ENCODE data around the gene FAM47E.
"Not testable (repeated sequence)": the region's sequence is repeated elsewhere in the genome, so short reads cannot be mapped to it uniquely, and the experiment has no call there.

The FAM47E gene

DNA sequence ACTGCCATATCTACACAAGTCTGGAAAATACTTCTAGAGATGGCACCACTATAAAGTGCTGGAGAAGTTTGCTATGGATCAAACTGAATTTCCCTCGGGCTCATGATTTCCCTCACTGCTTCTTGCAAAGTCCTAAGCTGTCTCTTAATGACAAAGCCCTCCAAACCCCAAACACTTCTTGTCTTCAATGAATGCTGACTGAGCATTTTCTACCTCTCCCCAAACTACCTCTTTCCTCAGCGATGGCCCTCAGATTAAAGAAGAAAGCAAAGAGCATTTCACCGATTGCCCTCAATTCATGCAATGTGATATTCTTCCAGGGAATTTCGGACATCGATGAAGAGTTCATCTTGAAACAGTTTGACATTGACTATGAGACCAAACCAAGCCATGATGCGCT lies 19.7 kb downstream of the FAM47E start:
- DNase-seq, result no peak

DNA sequence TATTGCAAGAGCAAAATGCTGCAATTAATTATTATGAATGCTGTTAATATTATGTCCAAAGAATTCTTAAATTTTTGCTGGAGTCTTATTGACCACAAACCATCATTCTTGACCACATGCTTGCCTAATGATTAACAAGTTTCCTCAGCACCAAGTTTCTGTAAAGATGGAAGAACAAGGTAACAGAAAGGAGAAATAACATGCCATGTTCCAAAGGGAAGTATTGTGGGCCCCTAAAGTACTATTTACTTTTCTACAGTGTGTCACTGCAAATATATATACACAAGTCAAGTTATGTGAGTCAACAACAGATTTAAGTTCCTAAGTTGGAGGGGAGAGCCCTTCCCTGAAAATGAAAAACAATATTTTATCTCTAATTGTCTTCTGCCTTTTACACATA lies 20.6 kb downstream of the FAM47E start:
- no peak for DNase-seq

DNA sequence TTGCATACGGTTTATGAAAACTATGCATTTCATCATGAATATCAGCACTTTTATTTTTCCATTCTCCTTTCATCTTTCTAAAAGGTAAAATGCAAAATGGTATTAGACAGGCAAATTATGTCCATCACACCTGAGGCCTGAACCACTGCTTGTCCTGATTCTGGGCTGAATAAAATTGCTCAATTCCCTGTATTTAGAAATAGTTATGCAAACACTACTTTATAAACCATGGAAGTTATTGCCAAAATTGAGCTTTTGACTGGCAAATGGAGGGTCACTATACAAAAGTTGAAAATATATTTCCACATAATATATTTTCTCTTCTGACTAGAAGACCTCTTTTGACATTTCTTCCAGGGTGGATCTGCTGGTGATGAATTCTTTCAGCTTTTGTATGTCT lies 21.1 kb downstream of the FAM47E start:
- DNase-seq, result no peak

DNA sequence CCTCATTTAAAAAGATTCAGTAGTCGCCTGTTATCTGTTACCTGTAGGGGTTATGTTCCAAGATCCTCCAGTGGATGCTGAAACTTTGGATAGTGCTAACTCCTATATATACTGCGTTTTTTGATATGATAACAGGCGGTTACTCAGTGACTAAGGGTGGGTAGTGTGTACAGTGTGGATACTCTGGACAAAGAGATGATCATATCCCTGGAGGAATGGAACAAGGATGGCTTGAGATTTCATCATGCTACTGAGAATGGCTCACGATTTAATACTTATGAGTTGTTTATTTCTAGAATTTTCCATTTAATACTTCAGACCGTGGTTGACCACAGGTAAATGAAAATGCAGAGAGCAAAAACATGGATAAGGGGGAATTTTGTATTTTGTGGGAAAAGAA lies 21.5 kb downstream of the FAM47E start:
- no peak for DNase-seq

DNA sequence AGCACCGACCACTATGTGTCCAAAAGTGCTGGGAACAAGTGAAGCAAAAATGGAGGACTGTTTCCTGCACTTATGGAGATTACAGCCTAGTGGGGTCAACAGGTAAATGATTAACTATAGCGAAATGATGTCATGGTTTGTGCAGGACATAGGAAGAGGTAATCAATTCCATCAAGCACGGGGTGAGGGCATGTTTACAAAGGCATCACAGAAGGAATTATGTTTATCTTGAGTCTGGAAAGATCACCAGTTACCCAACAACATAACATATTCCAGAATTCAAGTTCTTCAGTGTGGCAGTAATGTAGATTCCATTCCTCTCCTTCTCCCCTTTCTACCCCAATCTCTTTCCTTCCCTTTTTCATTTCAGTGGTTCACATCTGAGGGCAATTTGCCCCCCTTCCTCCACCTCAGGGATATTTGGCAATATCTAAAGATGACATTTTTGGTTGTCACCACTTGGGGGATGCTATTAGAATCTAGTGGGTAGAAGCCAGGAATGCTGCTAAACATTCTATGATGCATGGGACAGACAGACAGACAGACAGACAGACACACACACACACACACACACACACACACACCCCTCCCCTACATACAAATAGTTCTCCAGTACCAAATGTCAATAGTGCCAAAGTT lies 24.1 kb downstream of the FAM47E start:
- no peak for DNase-seq

DNA sequence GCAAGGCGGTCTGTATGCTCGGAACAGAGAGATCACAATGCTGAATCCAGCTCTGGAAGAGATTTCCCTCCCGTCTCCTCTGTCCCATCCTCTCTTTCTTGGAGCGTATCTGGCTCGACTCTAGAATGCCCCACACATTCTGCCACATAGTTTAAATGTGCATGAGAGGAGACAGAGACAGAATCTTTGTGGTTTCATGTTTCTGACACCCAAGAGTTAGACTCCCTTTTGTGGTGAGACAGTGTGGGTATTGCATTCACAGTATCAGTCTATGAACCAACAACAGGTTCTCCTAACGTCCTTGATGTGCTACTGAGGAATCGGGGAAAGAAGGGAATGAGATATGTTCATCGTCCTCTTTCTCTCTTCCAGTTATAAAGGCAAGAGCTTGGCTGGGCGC lies 25.3 kb downstream of the FAM47E start:
- DNase-seq, result no peak

DNA sequence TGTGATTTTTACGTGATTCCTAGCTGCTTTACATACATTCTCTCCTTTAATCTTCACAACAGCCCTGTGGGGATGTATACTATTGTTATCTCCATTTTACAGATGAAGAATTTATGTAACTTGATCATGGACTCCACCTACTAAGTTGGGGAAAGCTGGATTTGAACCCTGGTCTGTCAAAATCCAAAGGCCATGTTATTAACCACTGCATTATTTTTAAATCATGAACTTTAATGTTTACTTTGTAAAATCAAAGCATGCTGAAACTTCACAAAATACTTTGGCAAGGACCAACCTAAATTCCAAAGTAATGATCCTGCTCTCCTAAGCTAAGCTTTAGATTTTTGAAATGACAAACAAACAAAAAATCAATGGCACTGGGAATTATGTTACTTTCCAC lies 26.1 kb downstream of the FAM47E start:
- DNase-seq, result no peak

DNA sequence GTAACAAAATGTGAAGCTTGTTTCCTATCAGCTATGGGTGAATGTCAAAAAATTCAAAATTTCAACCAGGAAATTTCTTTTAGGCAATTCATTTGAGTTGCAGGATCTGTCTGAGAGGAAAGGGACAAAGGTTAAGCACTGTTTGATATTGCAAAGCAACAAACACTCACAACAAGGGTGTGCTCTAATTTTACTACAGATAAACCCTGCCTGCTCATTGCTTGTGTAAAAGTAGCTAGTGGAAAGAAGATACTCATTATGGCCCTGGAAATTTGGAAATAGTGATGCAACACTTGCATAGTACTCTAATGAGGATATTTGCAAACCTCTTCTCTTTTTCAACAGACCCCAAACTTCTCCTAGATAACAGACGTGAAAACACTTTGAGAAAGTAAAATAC lies 27.1 kb downstream of the FAM47E start:
- DNase-seq, result no peak

DNA sequence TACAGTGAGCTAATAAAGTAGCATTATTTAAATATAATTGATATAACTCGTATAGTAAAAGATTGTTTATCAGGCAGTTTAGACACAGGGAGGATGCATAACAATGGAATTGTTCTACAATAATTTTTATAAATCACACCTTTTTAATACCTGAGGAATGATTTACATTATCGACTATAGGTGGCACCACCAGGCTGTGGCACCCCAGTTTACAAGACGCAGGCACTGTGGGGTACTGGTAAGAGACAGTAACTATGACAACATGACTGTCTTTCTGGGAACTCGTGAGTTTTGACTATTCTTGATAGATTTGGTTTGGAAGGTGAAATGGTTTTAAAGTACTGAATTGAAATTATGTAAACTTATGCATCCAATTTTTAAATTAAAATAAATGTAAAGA lies 27.9 kb downstream of the FAM47E start:
- DNase-seq, result no peak

DNA sequence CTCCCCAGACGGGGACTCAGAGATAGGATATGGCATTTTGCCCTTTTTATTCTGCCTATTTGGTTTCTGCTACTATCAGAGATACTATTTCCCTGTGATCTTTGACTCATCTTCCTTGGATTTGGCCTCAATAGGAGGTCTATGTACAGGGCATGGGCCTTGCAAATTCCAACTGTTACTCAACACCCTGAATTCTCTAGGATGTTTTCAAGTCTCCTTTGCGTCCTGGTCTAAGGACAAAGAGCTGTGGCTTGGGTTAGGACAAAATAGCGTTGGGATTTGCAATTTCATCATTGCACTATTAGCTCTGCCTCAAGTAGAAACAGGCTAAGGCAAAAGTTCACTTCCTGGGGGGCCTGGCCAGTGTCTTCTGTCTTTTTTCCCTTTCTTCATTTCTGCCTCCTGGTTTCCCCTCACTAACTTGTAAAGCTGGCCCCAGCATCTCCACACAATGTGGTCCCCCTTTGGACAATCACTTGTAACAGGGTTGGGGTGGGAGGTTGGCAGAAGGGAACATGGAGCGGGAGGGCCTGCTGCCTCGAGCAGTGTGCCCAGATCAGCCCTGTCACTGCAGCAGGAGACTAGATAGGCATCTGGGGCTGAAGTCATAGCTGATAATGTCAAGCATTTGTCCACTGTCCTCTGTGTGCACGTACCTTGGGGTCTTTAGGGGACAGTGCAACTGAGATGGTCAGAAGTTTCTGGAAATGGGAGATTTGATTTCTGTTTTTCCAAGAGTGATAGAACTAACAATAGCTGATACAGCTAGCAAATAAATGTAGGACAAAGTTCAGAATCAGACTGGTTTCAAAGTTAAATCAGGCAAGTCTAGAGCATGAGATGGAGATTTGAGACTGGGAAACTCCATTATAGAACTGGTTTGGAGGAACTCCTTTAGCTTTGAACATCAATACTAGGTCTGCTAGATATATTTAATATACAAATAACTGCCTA lies 29.2 kb downstream of the FAM47E start:
- DNase-seq, result no peak

DNA sequence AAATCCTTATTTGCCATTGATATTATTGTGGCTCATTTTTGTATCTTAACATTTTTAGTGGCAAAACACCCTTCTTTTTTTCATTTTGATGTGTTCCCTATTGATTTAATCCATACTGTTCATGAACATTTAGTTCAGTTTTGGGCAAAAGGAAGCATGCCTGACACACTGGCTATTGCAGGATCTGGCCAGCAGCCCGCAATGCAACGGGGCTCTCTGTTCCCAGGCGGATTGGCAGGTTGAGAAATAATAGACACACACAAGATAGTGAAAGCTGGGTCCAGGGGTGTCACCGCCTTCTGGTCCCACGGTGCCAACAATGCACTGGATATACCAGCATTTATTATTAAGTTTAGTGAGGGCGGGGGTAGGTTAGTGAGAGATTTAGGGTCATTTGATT lies 30.1 kb downstream of the FAM47E start:
- not testable (repeated sequence) for DNase-seq

DNA sequence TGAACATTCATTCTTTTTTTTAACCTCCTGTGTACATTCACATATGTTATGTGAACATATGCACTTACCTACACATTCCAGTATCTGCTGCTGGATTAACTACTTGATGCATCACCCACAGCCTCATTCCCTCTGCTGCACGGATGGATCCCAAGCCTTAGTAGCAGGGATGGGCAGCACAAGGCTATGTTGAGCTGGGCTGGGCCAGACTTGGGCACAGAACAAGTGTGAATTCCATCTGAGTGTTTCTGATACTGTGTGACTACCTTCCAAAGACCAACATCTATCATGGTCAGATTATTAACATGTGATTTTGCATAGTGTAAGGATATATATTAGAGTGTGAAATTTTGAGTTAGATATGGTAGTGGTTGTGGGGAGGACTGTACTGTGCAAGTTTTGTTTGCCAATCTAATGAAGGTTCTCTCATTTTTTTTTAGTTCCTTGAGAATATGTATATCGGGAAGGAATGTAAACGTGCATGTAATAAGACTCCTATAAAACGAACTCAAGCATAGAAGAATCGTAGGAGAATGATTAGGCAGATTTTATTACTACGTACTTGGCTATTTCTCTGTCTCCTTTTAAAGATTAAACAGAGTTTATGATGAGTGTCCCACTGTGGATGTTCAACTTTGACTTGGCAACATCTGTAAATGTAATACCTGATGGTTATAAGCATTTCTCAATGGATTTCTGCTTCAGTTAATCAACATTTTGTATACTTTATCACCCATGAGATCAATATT lies 31.6 kb downstream of the FAM47E start:
- no peak for DNase-seq

DNA sequence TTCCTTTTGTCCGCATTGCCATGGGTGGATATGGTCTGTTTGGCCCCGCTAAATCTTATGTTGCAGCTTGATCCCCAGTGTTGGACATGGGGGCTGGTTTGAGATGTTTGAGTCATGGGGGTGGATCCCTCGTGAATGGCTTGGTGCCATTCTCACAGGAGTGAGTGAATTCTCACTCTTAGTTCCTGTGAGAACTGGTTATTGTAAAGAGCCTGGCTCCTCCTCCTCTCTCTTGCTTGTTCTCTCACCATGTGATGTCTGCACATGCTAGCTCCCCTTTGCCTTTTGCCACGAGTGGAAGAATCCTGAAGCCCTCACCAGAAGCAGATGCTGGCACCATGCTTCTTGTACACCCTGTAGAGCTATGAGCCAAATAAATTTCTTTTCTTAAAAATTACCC lies 32.4 kb downstream of the FAM47E start:
- DNase-seq, result no peak

DNA sequence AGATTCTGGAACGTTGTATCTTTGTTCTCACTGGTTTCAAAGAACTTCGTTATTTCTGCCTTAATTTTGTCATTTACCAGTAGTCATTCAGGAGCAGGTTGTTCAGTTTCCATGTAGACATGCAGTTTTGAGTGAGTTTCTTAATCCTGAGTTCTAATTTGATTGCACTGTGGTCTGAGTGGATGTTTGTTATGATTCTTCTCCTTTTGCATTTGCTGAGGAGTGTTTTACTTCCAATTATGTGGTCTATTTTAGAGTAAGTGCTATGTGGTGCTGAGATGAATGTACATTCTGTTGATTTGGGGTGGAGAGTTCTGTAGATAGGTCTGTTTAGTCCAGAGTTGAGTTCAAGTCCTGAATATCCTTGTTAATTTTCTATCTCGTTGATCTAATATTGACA lies 36.3 kb downstream of the FAM47E start:
- DNase-seq, result not testable (repeated sequence)

DNA sequence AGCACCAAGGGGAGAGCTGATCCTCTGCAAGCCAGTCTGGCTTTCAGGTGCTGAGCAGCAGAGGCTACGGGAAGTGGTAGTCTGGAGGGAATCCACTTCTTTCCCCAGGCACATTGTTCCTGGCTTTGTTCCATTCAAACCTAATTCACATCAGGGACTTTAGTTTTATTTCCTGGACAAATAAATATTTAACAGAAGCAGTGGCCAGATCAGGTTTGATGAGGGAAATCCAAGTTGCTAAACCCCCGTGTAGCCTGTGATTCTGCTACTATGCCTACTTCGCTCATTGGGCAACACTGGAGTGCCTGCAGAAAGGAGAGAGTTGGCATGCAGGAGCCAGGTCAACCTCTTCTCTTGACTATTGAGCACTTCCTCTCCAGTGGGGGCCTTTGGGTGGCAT lies 41.2 kb downstream of the FAM47E start:
- no peak for DNase-seq

DNA sequence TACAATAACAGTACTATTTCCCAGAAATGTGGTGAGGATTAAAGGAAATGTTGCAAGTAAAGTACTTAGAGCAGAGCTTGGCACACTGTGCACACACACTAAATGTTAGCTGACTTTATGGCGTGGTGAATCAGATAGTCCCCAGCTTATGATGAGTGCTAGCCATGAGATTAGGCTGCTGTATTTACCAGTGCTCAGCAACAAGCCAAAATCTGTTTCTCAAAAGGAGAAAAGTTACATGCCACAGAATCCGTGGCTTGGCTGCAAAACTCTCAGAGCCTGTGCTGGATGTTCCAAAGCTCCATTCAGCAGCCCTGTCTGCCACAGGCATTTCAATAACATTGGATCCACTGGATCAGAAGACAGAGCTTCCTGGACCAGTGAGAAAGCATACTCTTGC lies 42.3 kb downstream of the FAM47E start:
- DNase-seq, result no peak

DNA sequence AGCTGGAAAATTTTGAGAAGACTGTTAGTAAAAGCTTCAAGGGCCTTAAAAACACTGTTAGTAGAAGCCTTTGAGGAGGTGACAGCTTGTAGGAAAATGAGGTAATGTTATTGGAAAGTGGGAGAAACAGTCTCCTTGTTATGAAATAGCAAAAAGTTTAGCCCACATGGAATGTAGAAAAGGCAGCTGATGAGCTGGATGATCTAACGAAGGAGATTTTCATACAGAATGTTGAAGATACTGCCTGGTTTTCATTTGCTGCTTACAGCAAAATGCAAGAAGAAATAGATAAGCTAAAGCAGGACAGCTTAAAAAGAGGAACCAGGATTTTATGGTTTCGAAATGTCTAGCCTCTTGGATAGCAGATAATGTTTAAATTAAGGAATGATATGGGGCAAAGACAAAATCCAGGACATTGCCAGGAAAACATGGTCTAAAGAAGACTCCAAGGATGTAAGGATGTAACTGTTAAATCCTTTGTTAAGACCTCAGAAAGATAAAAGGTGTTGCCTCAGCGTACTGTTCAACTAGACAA lies 44.8 kb downstream of the FAM47E start:
- no peak for DNase-seq

DNA sequence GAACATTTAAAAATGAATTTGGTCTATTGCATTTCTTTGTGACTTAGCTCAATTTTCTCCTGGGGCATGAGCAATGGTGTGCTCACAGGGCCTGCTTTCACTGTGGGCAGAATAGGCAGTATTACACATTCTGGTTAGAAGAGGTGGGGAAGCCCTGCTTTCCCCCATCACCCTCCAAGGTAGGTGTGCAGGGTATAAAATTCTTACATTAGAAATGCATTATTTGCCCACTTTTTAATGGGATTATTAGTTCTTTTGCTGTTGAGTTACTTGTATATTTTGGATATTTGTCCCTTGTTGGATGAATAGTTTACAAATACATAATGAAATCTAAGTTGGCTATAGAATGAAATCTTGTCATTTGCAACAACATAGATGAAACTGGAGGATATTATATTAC lies 46.7 kb downstream of the FAM47E start:
- no peak for DNase-seq

DNA sequence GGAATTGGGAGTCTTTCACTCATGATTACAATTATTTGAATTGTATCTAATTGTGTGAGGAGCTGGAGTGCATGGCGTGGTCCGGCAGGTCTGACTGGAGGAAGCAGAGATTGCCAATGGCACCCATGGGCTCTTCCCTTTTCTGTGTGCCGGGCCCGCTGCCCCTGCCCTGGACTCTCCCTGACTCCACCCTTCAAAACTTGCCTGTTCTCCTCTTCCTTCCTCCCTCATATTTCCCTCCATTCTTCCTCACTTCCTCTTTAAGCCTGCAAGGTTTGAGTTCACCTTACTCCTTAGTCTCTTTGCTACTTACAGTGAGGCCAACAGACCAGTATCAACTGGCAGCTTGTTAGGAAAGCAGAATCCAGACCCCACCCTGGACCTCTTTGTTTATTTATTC lies 48.5 kb downstream of the FAM47E start:
- no peak for DNase-seq

DNA sequence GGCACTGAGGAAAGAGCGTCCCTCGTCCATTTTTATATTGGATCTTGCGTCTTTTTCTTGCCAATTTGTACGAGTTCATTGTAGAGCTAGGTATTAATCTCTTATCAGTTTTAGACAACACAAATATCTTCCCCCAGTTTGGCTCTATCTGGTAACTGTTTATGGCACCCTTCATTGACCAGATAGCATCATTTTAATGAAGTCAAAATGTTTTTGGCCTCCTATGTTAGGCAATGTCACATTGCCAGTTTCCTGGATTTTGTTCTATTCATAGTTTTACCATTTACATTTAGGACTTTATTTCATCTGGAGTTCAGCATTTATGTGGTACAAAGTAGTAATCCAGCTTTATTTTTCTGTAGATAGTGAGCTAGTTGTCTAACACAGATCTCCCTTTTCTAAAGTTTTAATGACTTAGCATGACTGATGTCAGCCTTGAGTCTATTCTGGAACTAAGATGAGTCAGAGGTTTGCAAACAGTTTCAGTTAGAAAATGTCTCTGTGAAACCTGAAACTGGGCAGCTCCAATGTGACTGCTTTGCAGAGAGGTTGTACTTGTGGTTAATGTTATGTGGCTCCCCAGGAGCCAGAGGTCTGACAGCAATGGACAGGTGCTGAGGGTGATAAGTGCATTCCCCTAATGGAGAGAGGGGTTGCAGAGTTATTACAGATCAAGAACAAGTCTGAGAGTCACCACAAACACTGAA lies 49.7 kb downstream of the FAM47E start:
- peak; percentile 27 to 37 for DNase-seq

DNA sequence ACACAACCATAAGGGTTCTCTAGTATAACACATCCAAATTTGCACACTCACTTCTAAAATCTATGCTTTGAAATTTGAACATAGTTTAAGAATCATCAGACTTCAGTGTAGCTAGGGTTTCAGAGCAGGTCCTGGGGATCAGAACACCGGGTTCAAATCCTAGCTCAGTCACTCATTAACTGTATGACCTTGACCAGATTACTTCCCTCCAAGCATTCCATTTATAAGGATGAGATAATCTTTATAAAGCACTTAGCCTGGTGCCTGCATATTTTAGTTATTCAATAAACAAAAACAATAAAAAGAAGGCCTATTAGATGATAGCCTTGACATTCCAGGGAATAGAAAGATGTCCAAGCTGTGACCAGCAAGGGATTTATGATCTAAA lies 50.2 kb downstream of the FAM47E start:
- DNase-seq, result no peak

DNA sequence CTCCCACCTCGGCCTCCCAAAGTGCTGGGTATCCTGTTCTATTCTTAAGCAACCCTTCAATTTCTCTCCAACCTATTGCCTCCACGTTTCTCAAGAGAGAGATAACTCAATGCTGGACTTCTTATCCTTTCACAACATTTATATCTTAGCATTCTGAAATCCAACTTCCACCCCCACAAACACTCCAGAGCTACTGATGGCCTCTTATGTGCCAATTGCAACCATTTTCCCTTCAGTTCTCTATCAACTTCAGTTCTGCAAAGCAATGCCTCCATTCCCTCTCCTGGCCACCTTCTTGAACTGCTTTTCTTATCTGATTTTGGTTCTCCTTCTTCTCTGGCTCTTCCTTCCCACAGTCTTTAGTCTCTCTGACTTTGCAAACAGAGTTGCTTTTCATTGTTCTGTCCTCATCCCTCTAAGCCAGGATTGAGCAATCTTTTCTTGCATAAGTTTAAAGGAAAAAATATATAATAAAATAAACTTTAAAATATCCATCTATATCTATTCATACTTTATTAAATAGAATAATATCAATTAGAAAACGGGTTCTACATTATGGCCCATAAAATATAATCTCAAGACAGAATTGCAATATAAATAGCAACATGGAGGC lies 51.4 kb downstream of the FAM47E start:
- no peak for DNase-seq
